GM12878 (cell line): ENCODE measurements around the gene NLGN1. TPM values are rescaled to one million over a fixed set of nuclear protein-coding genes. Genes with fewer than 3 reads are reported as not detected.

Experiments used
- ATAC-seq: fragments of 200-7000 bp; cut with Tn5 transposase; 3 replicates; pipeline ENCODE4 v1.9.1; 2020; ENCODE audit warnings: mild to moderate bottlenecking, moderate library complexity
- BruUV-seq: library from RNA; stranded (reverse); fragments of 400-500 nt; replicated peaks from 2 replicates; lab custom pipeline; 2021; lab: Mats Ljungman, UMichigan
- CTCF ChIA-PET: fragments of 300-600 bp; sonication (Branson Sonifier 250); formaldehyde crosslinking; extraction: SDS; loops from one replicate; lab custom pipeline; 2021; ENCODE audit warnings: inconsistent platforms; lab: Yijun Ruan, JAX
- POLR2A ChIA-PET: fragments of 350-600 bp; formaldehyde crosslinking; extraction: SDS; loops from one replicate; lab custom pipeline; 2021; ENCODE audit warnings: inconsistent platforms; lab: Charles Lee
- RAD21 ChIA-PET: fragments of 300-600 bp; sonication (Branson Sonifier 250); formaldehyde crosslinking; loops from one replicate; lab custom pipeline; 2023; ENCODE audit warnings: antibody characterized with exemption; ENCODE audit not compliant: unreplicated experiment; lab: Charles Lee
- SMC1A ChIA-PET: fragments of 300-600 bp; sonication (Branson Sonifier 250); formaldehyde crosslinking; loops from one replicate; lab custom pipeline; 2023; ENCODE audit not compliant: unreplicated experiment, uncharacterized antibody; lab: Charles Lee
- DNase-seq: peaks from one replicate; pipeline ENCODE4 v3.0.0-alpha.2; 2011; ENCODE audit warnings: low read depth, low spot score
- FAIRE-seq: peaks from 3 replicates; lab custom pipeline; 2011; peaks lifted over from hg19 to GRCh38; lab: Jason Lieb, UNC
- H2AFZ ChIP-seq: 2 replicates; pipeline ENCODE4 v1.6.0; 2011; ENCODE audit warnings: low read depth, low read length, control low read depth; ENCODE audit not compliant: control insufficient read depth
- H3K27ac ChIP-seq: 2 replicates; pipeline ENCODE4 v1.5.1; 2011; ENCODE audit warnings: control low read depth; ENCODE audit not compliant: control insufficient read depth, insufficient read depth
- H3K27me3 ChIP-seq, 2 experiments: replicated peaks in 1 of 2; 2 replicates each; pipeline versions ENCODE4 v1.6.0 to v1.6.1; 2011; ENCODE audit warnings: low read length in 1 of 2; ENCODE audit not compliant: control insufficient read depth in 2 of 2, insufficient read depth in 2 of 2
- H3K36me3 ChIP-seq, 2 experiments: 2 replicates each; pipeline ENCODE4 v1.5.1; 2011; ENCODE audit warnings: low read length in 1 of 2; ENCODE audit not compliant: control insufficient read depth in 2 of 2, insufficient read depth in 2 of 2
- H3K4me1 ChIP-seq: 2 replicates; pipeline ENCODE4 v1.6.1; 2011; ENCODE audit warnings: mild to moderate bottlenecking, low read length, moderate library complexity, mixed read lengths; ENCODE audit not compliant: control insufficient read depth, insufficient read depth
- H3K4me2 ChIP-seq: 2 replicates; pipeline ENCODE4 v1.6.0; 2011; ENCODE audit warnings: control low read depth; ENCODE audit not compliant: control insufficient read depth, insufficient read depth
- H3K4me3 ChIP-seq: fragments of 200-600 bp; sonication (generic); 2 replicates; pipeline ENCODE4 v1.5.1; 2016
- H3K79me2 ChIP-seq: 2 replicates; pipeline ENCODE4 v1.6.0; 2011; ENCODE audit warnings: low read length; ENCODE audit not compliant: control insufficient read depth, insufficient read depth
- H3K9ac ChIP-seq: 2 replicates; pipeline ENCODE4 v1.8.0; 2011; ENCODE audit warnings: low read length, control low read depth, mixed read lengths; ENCODE audit not compliant: control insufficient read depth, insufficient read depth
- H3K9me3 ChIP-seq: replicated peaks from 3 replicates; pipeline ENCODE4 v1.5.1; 2011; ENCODE audit warnings: mild to moderate bottlenecking, low read length; ENCODE audit not compliant: control insufficient read depth, insufficient read depth
- H4K20me1 ChIP-seq: 2 replicates; pipeline ENCODE4 v1.6.0; 2011; ENCODE audit not compliant: control insufficient read depth, insufficient read depth
- NFIC ChIP-seq: IDR thresholded peaks from 2 replicates; pipeline ENCODE4 v1.6.1; 2012; ENCODE audit warnings: low read depth, mild to moderate bottlenecking, inconsistent platforms, low read length, moderate library complexity
- NFXL1 ChIP-seq: fragments of 450-650 bp; IDR thresholded peaks from 2 replicates; pipeline ENCODE4 v1.6.1; 2017; ENCODE audit warnings: antibody characterized with exemption, mild to moderate bottlenecking, borderline replicate concordance
- NFYA ChIP-seq: IDR thresholded peaks from 2 replicates; pipeline ENCODE4 v1.6.1; 2011; ENCODE audit warnings: low read depth, mild to moderate bottlenecking, low read length, improper control_type of control experiment, borderline replicate concordance
- RBBP5 ChIP-seq: fragments of 200-600 bp; sonication (generic); conservative IDR thresholded peaks from 2 replicates; pipeline ENCODE4 v1.6.1; 2016
- SUPT20H ChIP-seq: IDR thresholded peaks from 2 replicates; pipeline ENCODE4 v1.6.1; 2011; ENCODE audit warnings: low read depth, mild to moderate bottlenecking, low read length, moderate library complexity, borderline replicate concordance; ENCODE audit not compliant: control insufficient read depth
- TARDBP ChIP-seq: IDR thresholded peaks from 2 replicates; pipeline ENCODE4 v1.6.1; 2016; ENCODE audit warnings: borderline replicate concordance
- YBX1 ChIP-seq: fragments of 450-650 bp; IDR thresholded peaks from 2 replicates; pipeline ENCODE4 v1.6.1; 2016; ENCODE audit warnings: antibody characterized with exemption
- WGBS: methylation state at CpG from one replicate; pipeline ENCODE4 v1.1.6; 2016; ENCODE audit warnings: low lambda C conversion rate; ENCODE audit not compliant: insufficient replicate concordance, insufficient coverage; ENCODE audit errors: missing lambda C conversion rate; 5-methylcytosine and 5-hydroxymethylcytosine counted together
- in situ Hi-C: fragments of 300-500 bp; cut with MboI; formaldehyde crosslinking; loops from 9 replicates; pipeline ENCODE4 v1.14.3; 2018; ENCODE audit warnings: mixed read lengths
- intact Hi-C: fragments of 100-400 bp; cut with micrococcal nuclease; formaldehyde crosslinking; loops from one replicate; pipeline ENCODE4 v1.14.2; 2022; ENCODE audit not compliant: unreplicated experiment
- polyA plus RNA-seq, 11 experiments: library from polyadenylated mRNA; depleted of rRNA in 4 of 11; unstranded in 6 of 11; stranded (reverse) in 5 of 11; fragments of >200 nt; fragmentation: Nextera tagmentation in 4 of 11; fragmentation: Illumina TruSeq in 1 of 11; extraction: Ambion mirVana in 4 of 11; extraction: Trizol in 1 of 11; gene quantifications; 1 replicate in 1 of 11; 2 replicates in 10 of 11; pipeline versions ENCODE4 v1.2.1 to v1.2.3, GENCODE V29; 2011 to 2016; ENCODE audit warnings: inconsistent platforms in 2 of 11, missing spikeins in 2 of 11, low read depth in 1 of 11
- total RNA-seq, 4 experiments: library from RNA; depleted of rRNA in 3 of 4; stranded (reverse); fragments of >200 nt in 3 of 4; fragmentation: Illumina TruSeq in 1 of 4; extraction: Trizol in 1 of 4; gene quantifications; 2 replicates each; pipeline versions ENCODE4 v1.2.1 to v1.2.3, GENCODE V29; 2013 to 2021

Gene NLGN1
- total and polyA plus RNA-seq, 10 of the 15 experiments (the other 5 are each of a cell fraction or from before 2014, with no cell fraction given) = not detected

DNA sequence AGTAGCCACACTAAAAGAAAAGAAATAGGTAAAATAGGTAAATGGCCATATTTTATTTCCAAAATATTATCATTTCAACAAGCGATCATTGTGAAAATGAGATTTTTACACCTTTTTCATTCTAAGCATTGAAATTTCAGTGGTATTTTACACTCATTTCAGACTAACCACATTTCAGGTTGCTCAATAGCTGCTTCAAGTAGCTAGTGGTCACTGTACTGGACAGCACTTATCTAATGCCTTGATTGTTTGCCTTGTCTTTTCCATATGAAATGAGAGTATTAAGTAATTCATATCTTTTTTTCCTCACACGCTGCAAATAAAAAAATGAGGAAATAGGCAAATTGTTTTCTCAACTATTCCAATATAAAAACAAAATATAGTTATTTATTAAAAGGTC lies 332.8 kb downstream of the NLGN1 start:
- Histone ChIP-seq H4K20me1 (no peaks in the 10 kb centered on the region), H2AFZ (no peak overlapping the region), H3K27me3 (no peaks in the 10 kb centered on the region), H3K9ac (no peak overlapping the region), H3K4me3 (no peak overlapping the region), H3K4me2 (no peak overlapping the region), H3K36me3 (no peaks in the 10 kb centered on the region), H3K79me2 (no peaks in the 10 kb centered on the region), H3K9me3 (no peaks in the 10 kb centered on the region), H3K27ac (no peak overlapping the region), H3K4me1 (no peaks in the 10 kb centered on the region)
- FAIRE-seq = no peak
- intact Hi-C loops = no loop called here
- ChIA-PET CTCF (no interaction called here), SMC1A (no interaction called here), POLR2A (no interaction called here), RAD21 (no interaction called here)
- 29% methylated on average over 2 of the region's 2 CpGs for WGBS
- no peak for TF ChIP-seq RBBP5
- no TSS peak for BruUV-seq
- no peak for DNase-seq
- no peak for ATAC-seq
- in situ Hi-C loops = no loop called here

DNA sequence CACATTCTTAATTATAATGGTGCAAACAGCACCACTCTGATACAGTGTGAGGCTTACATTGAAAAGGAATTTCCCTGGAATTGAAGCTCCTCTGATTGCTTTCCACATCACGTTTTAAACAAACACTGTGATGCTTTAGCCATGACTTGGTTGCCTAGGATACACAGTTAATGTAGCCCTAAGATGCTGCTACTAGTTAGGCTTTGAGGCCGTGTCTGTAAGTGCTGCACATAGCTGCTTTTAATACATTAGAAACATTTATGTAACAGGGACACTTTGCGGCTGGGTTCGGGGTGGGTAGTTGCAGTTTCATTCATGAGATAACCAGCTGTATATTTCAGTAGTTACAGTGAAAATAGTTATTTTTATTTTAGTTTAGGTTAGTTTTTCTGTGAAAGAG lies 334.7 kb downstream of the NLGN1 start:
- DNase-seq = no peak
- WGBS = 25% methylated on average over 4 of the region's 4 CpGs
- POLR2A ChIA-PET = no interaction called here
- no peak for ATAC-seq
- Histone ChIP-seq H4K20me1 (no peaks in the 10 kb centered on the region), H3K27ac (no peak overlapping the region), H3K4me2 (no peak overlapping the region), H3K4me3 (no peak overlapping the region), H3K9me3 (no peaks in the 10 kb centered on the region), H3K9ac (no peak overlapping the region), H3K27me3 (no peaks in the 10 kb centered on the region), H3K79me2 (no peaks in the 10 kb centered on the region), H3K4me1 (no peaks in the 10 kb centered on the region), H3K36me3 (no peaks in the 10 kb centered on the region), H2AFZ (no peak overlapping the region)
- intact Hi-C loops (no loop called here), in situ Hi-C loops (no loop called here)
- TF ChIP-seq NFXL1 (no peak), YBX1 (no peak), NFIC (no peak), TARDBP (no peak), SUPT20H (no peak), NFYA (no peak)
- no peak for FAIRE-seq
- BruUV-seq = no TSS peak
- SMC1A ChIA-PET = interaction anchor here (1.1 to 1.5 kb wide), 2 partner anchors 10 to 13 kb away, joined by 3 to 5 read pairs; no protein-coding TSS in a partner anchor
- RAD21 ChIA-PET = no interaction called here
- CTCF ChIA-PET = no interaction called here
